ENCODE data around the gene CACNA1F. TPM values are rescaled to one million over a fixed set of nuclear protein-coding genes. Genes with fewer than 3 reads are reported as not detected.

Gene CACNA1F
- total RNA-seq, 1 donor from 2014 or later = 0.47 TPM

DNA sequence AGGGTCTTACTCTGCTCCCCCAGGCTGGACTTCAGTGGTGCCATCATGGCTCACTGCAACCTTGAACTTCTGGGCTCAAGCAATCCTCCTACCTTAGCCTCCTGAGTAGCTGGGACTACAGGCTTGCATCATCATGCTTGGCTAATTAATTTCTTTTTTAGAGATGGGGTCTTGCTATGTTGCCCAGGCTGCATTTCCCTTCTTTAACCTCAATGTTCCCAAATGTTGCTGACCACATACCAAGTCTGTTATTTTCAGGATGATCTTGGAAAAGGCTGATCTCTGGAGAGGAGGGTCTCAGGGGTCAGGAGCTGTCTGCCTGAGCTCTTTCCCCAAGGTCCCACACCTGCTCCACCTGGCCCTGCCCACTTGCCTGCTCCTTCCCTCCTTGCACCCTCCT is 13.0 kb downstream of the CACNA1F start:
- no peak overlapping the region for H3K27ac Mint-ChIP-seq (ENCODE audit: unreplicated experiment)
- TF ChIP-seq, protein P1, sequence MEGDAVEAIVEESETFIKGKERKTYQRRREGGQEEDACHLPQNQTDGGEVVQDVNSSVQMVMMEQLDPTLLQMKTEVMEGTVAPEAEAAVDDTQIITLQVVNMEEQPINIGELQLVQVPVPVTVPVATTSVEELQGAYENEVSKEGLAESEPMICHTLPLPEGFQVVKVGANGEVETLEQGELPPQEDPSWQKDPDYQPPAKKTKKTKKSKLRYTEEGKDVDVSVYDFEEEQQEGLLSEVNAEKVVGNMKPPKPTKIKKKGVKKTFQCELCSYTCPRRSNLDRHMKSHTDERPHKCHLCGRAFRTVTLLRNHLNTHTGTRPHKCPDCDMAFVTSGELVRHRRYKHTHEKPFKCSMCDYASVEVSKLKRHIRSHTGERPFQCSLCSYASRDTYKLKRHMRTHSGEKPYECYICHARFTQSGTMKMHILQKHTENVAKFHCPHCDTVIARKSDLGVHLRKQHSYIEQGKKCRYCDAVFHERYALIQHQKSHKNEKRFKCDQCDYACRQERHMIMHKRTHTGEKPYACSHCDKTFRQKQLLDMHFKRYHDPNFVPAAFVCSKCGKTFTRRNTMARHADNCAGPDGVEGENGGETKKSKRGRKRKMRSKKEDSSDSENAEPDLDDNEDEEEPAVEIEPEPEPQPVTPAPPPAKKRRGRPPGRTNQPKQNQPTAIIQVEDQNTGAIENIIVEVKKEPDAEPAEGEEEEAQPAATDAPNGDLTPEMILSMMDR (IDR thresholded peaks at IDR 0.05; ENCODE audit: partially characterized antibody, unreplicated experiment) = no peak
- peaks cover 3% of the 10 kb centered on the region for H3K9me3 Mint-ChIP-seq (ENCODE audit: unreplicated experiment)
- H3K27me3 Mint-ChIP-seq (ENCODE audit: unreplicated experiment) = peaks cover 3% of the 10 kb centered on the region
- DNase-seq = no peak
- H3K36me3 Mint-ChIP-seq (ENCODE audit: unreplicated experiment) = no peaks in the 10 kb centered on the region
- peaks cover under 1% of the 10 kb centered on the region for H3K4me1 Mint-ChIP-seq (ENCODE audit: low read depth, unreplicated experiment)
- H3K4me3 Mint-ChIP-seq (ENCODE audit: unreplicated experiment) = no peak overlapping the region

DNA sequence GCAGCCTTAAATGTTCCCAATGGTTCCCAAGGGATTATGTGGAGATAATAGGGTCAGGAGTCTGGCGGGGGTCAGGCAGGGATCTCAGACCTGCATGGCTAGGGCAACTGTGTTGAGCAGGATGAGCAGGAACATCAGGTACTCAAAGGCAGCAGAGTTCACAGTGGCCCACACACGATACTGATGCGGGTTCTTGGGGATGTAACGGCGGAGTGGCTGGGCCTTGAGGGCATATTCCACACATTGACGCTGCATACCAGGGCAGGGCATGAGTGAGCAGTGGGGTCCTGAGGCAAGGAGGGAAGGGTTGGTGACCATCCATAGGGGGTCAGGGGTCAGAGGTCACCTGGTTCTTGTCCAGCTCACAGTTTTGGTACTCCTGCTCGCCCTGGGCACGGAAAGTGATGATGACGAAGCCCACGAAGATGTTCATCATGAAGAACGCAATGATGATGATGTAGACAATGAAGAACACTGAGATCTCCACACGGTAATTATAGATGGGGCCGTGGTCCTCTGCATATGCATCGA is 18.1 kb downstream of the CACNA1F start:
- TF ChIP-seq, protein P1 (IDR thresholded peaks at IDR 0.05; ENCODE audit: partially characterized antibody, unreplicated experiment) = no peak
- H3K9me3 Mint-ChIP-seq (ENCODE audit: unreplicated experiment) = peaks cover 4% of the 10 kb centered on the region

DNA sequence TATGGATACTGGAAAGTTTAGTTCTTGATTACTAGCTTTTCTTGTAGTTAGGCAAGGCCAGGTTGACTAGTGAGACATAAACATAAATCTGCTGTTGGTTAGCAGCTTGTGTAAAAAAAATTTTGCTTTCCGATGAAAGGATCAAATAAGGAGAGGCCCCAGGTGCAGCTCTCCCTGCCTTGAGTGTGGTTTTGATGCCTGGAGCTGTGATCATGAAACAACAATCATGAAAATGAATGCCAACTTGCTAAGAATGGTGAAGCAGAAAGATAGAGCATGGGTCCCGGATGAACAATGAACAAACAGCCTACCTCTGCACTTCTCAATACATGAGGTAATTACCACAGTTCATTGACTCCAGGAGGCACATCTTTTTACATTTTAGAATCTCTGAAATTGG is 18.7 kb downstream of the CACNA1F start:
- Mint-ChIP-seq H3K36me3 (ENCODE audit: unreplicated experiment) (peaks cover 5% of the 10 kb centered on the region), H3K27ac (ENCODE audit: unreplicated experiment) (no peak overlapping the region), H3K9me3 (ENCODE audit: unreplicated experiment) (peaks cover 4% of the 10 kb centered on the region), H3K4me3 (ENCODE audit: unreplicated experiment) (no peak overlapping the region), H3K27me3 (ENCODE audit: unreplicated experiment) (no peaks in the 10 kb centered on the region), H3K4me1 (ENCODE audit: low read depth, unreplicated experiment) (peaks cover 3% of the 10 kb centered on the region)
- TF ChIP-seq, protein P1 (IDR thresholded peaks at IDR 0.05; ENCODE audit: partially characterized antibody, unreplicated experiment) = no peak
- no peak for DNase-seq

More for the DNA sequence above, 18.1 kb downstream of the CACNA1F start:
- Mint-ChIP-seq H3K36me3 (ENCODE audit: unreplicated experiment) (peaks cover 5% of the 10 kb centered on the region), H3K4me3 (ENCODE audit: unreplicated experiment) (no peak overlapping the region), H3K27me3 (ENCODE audit: unreplicated experiment) (no peaks in the 10 kb centered on the region), H3K4me1 (ENCODE audit: low read depth, unreplicated experiment) (peaks cover 3% of the 10 kb centered on the region), H3K27ac (ENCODE audit: unreplicated experiment) (no peak overlapping the region)
- DNase-seq = no peak

DNA sequence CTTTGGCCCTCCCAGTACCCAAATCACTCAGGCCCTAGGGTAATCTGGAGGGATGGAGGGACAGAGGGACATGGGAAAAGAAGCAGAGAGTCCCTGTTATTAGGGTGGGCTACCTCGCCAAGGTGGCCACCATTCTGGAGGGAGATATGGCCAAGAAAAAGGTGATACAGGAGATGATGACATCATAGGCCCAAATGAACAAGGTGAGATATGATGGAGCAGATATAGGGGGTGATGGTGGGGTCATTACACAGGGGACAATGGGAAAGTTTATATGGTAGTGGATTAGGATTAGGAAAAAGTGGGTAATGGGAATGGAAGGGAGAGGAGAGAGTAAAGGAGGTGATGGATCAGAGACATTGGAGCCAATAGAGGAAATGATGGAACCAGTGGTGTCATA is 20.3 kb downstream of the CACNA1F start:
- H3K4me3 Mint-ChIP-seq (ENCODE audit: unreplicated experiment) = no peak overlapping the region
- TF ChIP-seq, protein P1 (IDR thresholded peaks at IDR 0.05; ENCODE audit: partially characterized antibody, unreplicated experiment) = no peak
- H3K9me3 Mint-ChIP-seq (ENCODE audit: unreplicated experiment) = peaks cover 2% of the 10 kb centered on the region
- H3K36me3 Mint-ChIP-seq (ENCODE audit: unreplicated experiment) = peaks cover 5% of the 10 kb centered on the region
- H3K4me1 Mint-ChIP-seq (ENCODE audit: low read depth, unreplicated experiment) = peaks cover 3% of the 10 kb centered on the region
- no peak for DNase-seq
- H3K27me3 Mint-ChIP-seq (ENCODE audit: unreplicated experiment) = no peaks in the 10 kb centered on the region
- H3K27ac Mint-ChIP-seq (ENCODE audit: unreplicated experiment) = no peak overlapping the region

DNA sequence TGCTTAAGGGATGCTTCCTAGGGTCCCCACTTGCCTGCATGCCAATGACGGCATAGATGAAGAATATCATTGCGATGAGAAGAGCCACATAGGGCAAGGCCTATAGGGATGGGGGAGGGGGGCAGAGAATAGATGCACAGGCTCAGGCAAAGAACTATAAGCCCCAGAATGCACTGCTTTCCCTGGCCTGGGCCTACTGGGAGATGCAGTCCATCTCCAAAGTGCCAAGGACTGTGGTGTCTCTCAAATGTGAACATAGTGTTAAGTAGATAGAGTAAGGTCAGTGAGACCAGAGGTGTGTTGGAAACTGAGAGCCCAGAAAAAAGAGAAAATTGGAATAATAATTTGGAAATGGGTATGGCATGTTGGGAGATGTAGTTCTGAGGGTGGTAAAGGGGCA is 20.9 kb downstream of the CACNA1F start:
- Mint-ChIP-seq H3K9me3 (ENCODE audit: unreplicated experiment) (peaks cover 2% of the 10 kb centered on the region), H3K4me3 (ENCODE audit: unreplicated experiment) (no peak overlapping the region), H3K36me3 (ENCODE audit: unreplicated experiment) (peaks cover 5% of the 10 kb centered on the region), H3K27me3 (ENCODE audit: unreplicated experiment) (no peaks in the 10 kb centered on the region), H3K4me1 (ENCODE audit: low read depth, unreplicated experiment) (peaks cover 3% of the 10 kb centered on the region), H3K27ac (ENCODE audit: unreplicated experiment) (no peak overlapping the region)
- no peak for DNase-seq
- TF ChIP-seq, protein P1 (IDR thresholded peaks at IDR 0.05; ENCODE audit: partially characterized antibody, unreplicated experiment) = no peak

Measured in glutamatergic neuron (in vitro differentiated cells).